ENCODE data around the gene KDM5B.
A peak's percentile ranks its signal among the peaks of the same experiment; 100 is the strongest.

The KDM5B gene

DNA sequence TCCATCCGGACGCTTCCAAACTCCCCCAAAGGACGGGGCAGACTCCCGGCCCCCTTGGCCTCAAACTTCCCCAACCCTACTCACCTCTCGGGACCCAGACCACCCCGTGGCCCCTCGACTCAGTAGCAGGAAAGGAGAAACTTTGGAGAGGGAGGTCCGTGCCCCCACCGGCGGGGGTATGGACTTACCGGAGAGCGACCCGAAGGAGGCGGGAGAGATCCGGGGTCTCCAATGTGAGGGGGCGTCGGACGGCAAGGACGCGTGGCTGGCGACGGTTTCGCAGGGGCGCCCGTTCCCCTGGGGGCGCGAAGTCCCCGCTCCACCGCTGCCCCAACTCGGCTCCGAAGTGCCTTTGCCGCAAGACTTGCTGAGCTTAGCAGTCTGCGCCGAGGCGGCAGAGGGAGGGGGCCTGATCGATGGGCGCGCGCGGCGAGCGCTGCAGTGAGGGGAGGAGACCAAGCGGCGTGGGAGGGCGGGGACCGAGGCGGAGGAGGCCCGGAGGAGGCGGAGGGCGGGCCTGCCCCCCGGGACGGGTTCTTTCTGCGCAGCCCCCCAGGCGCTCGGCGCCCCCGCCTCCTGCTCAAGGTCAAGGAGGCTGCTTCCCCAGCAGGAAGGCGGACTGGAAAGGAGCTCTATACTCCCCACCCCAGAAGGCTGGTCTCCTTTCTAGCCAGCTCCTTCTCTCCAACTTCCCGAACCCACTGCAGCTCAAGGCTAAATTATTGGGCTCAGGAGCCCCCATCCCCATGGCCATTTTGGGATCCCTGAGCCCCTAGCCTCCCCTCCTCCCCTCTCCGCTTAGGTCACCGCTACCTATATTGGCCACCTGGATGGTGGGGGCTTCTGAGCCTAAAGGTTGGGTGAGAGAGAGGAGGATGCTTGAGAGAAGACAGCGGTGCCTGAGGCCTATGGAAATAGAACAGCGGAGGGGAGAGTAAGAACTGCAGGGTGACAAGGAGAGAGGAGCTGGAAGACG lies 97.9 kb downstream of the KDM5B start, which contains the start of gene SYT2:
SYT2 (minus strand) TSS at position 385 of the 976 bp plus-strand sequence. CDS start 104,682 bp downstream, outside the sequence.
- no peak for DNase-seq

DNA sequence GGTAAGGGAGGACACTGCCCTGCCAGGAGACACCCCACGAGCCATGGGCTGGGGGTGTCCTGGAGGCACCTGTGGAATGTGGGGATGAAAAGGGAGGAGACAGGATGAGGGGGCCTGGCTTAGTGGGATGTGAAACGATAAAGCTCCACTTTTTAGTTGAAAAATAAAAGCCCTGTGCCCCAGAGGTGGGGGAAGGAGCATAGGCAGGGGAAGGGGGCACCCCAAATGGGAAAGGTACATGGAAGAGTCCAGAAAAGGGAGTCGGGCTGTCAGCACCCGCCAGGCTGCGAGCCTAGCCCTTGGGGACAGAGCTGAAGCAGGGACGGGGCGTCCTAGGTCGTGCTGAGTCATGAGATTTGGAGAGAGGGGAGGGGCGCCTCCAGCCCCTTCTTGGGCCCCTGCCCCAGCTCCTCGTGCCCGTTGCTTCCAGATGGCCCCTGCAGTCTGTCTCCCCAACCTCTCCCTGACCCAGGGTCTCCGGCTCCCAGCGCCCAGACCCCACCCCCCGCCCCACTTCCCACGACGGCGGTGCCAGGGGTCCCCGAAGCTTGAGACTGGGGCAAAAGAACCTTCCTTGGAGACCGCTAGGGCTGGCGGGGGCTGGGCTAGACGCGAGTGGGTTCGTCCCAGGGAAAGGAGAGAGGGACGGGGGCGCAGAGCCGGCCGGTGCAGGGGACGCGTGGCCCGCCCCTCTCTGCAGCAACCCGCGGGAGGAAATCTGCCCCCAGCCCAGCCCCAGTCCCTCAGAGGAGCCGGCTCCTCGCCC lies 98.8 kb downstream of the KDM5B start:
- DNase-seq = no peak

DNA sequence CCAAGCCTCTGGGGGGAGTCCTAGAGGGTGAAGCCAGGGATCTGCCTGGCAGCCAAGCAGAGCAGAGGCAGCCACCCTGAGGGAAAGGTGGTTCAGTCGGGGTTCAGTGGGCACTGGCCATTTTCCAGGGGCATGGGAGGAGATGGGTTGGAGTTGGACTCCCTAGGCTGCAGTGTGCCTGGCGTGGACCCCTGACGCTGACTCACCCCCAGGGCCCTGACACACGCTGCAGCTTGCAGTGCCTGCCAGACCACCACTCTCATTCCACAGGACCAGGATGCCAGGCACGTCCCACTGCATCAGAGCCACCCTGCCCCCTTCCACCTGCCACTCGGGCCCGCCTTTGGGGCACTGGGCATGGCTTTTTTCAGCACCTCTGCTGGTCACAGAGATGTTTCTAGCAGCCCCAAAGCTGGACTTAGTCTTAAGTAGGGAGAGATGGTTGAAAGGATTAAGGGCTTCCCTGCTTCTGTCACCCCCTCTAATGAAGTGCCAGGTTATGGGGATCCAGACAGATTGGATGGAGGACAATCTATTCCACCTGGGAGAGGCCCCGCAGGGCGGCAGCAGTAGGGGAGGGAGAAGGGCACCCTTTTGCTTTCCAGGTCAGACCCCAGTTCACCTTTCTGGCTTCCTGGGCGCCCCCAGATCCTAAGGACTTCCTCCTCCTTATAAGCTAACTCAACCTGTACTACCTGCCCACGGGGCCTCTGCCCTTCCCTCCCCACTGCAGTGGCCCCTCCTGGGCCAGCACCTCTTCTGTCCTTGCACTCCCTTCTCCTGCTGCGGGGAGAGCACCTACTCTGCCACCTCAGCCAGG lies 99.6 kb downstream of the KDM5B start:
- no peak for DNase-seq

DNA sequence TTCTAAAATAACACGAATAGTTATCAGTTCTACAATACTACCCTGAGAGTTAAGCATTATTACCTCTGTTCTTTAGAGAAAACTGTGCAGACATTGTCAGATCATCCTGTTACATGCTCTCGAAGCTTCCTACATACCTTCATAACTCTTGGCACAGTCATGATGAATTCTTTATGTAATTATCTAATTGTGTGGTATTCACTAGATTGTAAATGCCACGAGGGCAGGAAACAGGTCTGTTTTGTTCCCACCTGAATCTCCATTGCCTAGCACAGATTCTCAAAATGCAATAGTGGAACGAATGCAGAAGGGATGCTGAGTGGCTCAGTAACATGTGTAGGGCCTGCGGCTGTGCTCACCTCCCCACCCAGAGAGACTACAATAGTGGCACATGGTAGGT lies 101.4 kb downstream of the KDM5B start:
- no peak for DNase-seq

DNA sequence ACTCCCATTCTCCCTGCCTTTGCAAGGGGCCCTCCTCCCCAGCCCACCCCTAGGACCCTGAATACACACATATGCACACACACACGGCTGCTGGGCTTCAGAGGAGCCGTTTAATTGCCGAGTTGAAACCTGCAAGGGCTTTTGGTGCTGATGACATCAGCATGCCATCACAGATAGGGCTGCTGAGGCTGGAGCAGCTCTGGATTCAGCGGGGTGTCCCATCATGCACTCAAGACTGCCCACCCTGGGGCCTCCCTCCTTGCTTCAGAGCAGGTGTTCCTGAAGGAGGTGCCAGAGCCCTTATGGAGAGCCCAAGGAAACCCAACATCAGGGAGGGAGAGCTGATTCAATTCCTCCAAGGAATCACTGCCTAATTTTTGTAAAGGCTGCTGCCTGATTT lies 103.6 kb downstream of the KDM5B start:
- no peak for DNase-seq

GRCh38 chr1:202703191-202703590 lies 105.0 kb downstream of the KDM5B start:
- no peak for DNase-seq

GRCh38 chr1:202702088-202702487 lies 106.1 kb downstream of the KDM5B start:
- no peak for DNase-seq

- DNase-seq = no peak
Measured at GRCh38 chr1:202701200-202701599, 107.0 kb downstream of the KDM5B start.

- no peak for DNase-seq
Measured at GRCh38 chr1:202700061-202700460, 108.2 kb downstream of the KDM5B start.

- no peak for DNase-seq
Measured at GRCh38 chr1:202698276-202698675, 109.9 kb downstream of the KDM5B start.

GRCh38 chr1:202697038-202697437 lies 111.2 kb downstream of the KDM5B start:
- no peak for DNase-seq

DNA sequence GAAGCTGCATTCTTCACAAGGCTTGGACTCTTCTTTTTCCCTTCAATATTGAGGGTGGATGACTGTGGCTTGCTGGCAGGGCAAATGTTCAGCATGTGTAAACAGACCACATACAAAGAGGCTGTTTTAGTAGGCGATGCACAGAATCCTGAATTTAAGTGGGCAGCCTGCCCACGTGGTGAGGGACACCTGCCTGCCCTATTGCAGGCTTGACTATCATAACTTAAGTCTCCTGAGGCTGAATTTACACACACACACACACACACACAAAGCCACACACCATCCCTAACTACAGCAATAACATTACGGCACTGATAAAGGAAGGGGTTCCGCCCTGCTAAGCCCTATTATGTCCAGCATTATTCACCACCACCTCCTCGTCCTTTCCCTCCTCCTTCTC lies 113.9 kb downstream of the KDM5B start:
- DNase-seq = no peak

GRCh38 chr1:202692959-202693555 lies 115.2 kb downstream of the KDM5B start:
- peak; percentile 80 for DNase-seq

DNA sequence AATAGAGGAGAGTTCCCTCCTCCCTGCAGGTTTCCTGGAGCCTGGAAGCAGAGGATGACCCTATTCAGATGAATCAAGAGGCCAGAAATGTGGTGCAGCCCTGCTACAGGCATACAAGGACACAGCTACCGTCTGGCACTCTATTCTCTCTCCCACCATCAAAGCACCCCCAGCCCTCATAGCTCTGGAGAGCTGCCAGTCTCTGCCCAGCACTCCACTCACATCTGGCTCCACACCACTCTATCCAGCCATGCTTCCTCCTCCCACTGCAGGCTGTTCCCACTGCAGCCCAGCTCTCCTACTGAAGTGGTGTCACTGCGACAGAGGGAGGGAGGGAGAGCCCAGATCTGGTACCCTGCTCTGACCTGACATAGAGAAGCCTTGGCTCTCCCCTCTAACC lies 116.4 kb downstream of the KDM5B start:
- DNase-seq = no peak

DNA sequence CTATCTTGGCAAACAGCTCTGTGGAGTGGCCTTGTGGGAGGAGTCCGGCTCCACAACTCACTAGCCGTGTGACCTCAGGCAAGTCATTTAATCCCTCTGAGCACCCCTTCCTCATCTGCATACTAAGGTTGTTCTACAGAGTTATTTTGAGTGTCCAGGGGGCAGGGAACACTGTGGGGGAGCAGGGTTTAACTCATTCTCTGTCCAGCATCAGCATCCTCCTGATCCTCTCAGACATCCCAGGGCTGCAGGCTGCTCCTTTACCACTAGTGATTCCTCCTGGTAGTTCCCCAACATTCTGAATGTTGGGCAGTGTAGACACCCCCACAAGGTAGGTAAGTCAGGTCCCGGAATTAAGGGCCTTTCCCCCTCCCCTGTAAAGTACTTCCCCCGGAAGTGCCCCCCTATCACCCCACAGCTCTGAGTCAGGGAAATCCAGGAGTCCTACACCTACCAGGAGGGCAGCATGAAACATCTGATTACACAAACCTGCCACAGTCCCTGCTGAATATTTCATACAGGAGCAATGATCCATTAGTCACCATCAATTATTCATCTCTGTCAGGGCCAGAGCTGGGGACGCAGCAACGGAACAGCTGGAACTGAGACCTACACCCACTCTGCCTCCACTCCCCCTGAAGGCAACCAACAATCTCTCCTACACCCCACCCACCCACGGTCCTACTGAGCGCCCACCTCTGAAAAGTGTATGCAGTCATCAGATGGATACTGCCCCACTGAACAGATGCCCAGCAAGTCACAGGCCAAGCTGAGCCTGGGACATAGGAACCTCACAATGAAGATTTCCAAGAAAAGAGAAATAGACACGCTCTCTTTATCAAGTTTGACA lies 118.5 kb downstream of the KDM5B start:
- no peak for DNase-seq

- no peak for DNase-seq
Measured at GRCh38 chr1:202689082-202689481, 119.1 kb downstream of the KDM5B start.

DNA sequence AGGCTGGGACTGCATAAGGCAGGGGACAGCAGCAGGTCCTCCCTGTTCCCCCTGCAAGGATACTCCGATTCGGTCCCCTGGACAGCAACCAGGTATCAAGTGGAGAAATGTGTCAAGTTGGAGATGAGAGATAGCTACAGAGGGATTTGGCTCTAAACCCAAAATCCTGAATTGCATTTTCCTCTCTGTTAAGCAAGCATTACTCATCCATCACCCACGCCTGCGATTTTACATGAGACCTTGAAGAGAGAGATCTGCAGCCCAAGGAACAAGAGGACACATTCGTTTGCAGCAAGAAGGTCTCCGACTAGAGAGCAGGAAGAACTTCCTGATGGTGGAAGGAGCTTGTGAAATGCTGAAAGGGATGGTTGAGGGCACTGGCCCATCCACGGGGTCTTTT lies 119.8 kb downstream of the KDM5B start:
- DNase-seq = no peak

GRCh38 chr1:202687798-202688197 lies 120.4 kb downstream of the KDM5B start:
- DNase-seq = no peak

DNA sequence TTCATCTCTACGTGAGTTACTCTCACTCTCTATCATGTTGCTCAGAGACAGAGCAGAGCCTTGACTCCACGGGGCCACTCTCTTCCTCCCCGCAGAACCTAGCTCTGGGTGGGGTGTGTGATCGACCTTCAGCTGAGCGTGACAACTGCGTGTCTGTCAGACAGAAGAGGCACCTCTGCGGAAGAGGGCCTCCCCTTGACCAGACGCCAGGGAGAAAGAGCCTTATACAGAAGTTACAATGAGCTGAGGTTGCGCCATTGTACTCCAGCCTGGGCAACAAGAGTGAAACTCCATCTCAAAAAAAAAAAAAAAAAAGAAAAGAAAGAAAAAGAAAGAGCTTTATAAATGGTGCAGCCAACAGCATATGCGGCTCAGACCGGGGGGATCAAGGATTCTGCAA lies 120.9 kb downstream of the KDM5B start:
- DNase-seq = no peak

DNA sequence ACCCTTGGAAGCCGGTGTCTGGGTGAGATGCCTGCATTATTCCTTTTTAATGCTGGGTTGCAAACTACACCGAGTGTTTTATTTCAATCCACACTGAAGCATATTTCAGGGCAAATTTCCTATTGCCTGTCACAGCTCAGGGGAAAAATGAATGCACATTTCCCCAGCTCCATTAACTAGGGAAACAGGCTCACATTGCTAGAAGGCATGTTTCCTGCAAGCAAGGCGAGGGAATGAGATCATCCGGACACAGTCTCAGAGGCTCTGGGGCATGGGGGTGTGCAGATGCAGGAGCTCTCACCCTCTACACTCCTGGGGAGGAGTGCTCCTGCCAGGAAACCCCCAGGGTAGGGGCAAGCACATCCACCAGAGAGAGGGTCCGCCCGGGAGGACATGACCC lies 122.6 kb downstream of the KDM5B start:
- DNase-seq = no peak

- no peak for DNase-seq
Measured at GRCh38 chr1:202684716-202685115, 123.5 kb downstream of the KDM5B start.

DNA sequence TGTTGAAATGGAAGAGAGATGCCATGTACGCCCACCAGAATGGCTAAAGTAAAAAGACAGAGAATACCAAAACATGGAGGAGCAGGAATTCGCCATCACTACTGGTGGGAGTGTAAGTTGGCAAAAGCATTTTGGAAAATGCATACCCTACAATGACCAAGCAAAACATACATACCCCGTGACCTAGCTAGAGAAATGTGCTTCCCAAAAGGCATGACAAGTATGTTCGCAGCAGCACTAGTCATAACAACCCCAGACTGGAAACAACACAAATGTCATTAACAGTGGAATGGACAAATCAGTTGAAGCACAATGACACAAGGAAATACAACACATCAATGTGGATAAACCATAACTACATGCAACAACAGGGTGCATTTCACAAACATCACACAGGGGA lies 125.2 kb downstream of the KDM5B start:
- no peak for DNase-seq
